Smooth muscle cell (in vitro differentiated cells): ENCODE data around the gene FBF1. TPM values are rescaled to one million over a fixed set of nuclear protein-coding genes. Genes with fewer than 3 reads are reported as not detected.

Experiments
- DNase-seq: peaks from one replicate; lab custom pipeline; 2025; ENCODE audit not compliant: unreplicated experiment; lab: John Stamatoyannopoulos, UW
- H2AFZ ChIP-seq: fragments of 200-600 bp; sonication (generic); 2 replicates; pipeline ENCODE4 v1.6.0; 2016; ENCODE audit warnings: antibody characterized with exemption, low read depth, mild to moderate bottlenecking
- H3F3A ChIP-seq: fragments of 200-600 bp; sonication (generic); 2 replicates; pipeline ENCODE4 v1.6.0; 2017; ENCODE audit warnings: antibody characterized with exemption, low read depth
- H3K27ac ChIP-seq: fragments of 200-600 bp; sonication (generic); 2 replicates; pipeline ENCODE4 v1.5.1; 2016; ENCODE audit warnings: low read depth, mild to moderate bottlenecking
- H3K27me3 ChIP-seq: fragments of 200-600 bp; sonication (generic); 2 replicates; pipeline ENCODE4 v1.6.1; 2016; ENCODE audit warnings: low read depth, mild to moderate bottlenecking
- H3K36me3 ChIP-seq: fragments of 200-600 bp; sonication (generic); 2 replicates; pipeline ENCODE4 v1.5.1; 2016; ENCODE audit warnings: low read depth
- H3K4me1 ChIP-seq: fragments of 200-600 bp; sonication (generic); 2 replicates; pipeline ENCODE4 v1.5.1; 2016; ENCODE audit warnings: low read depth
- H3K4me2 ChIP-seq: fragments of 200-600 bp; sonication (generic); 2 replicates; pipeline ENCODE4 v1.6.0; 2016; ENCODE audit warnings: mild to moderate bottlenecking
- H3K4me3 ChIP-seq: fragments of 200-600 bp; sonication (generic); 2 replicates; pipeline ENCODE4 v1.5.1; 2016; ENCODE audit warnings: mild to moderate bottlenecking
- H3K79me2 ChIP-seq: fragments of 200-600 bp; sonication (generic); 2 replicates; pipeline ENCODE4 v1.6.0; 2016; ENCODE audit warnings: low read depth, mild to moderate bottlenecking
- H3K9ac ChIP-seq: fragments of 200-600 bp; sonication (generic); 2 replicates; pipeline ENCODE4 v1.6.0; 2016; ENCODE audit warnings: low read depth
- H3K9me3 ChIP-seq: fragments of 200-600 bp; sonication (generic); replicated peaks from 2 replicates; pipeline ENCODE4 v1.5.1; 2016; ENCODE audit warnings: low read depth
- H4K20me1 ChIP-seq: fragments of 200-600 bp; sonication (generic); 2 replicates; pipeline ENCODE4 v1.6.0; 2016; ENCODE audit warnings: low read depth
- WGBS: methylation state at CpG from one replicate; pipeline ENCODE4 v1.1.7; 2016; ENCODE audit warnings: low lambda C conversion rate; 5-methylcytosine and 5-hydroxymethylcytosine counted together
- polyA plus RNA-seq: library from polyadenylated mRNA; unstranded; fragments of >200 nt; fragmentation: Nextera tagmentation; extraction: Ambion mirVana; gene quantifications from 2 replicates; pipeline ENCODE4 v1.2.1, GENCODE V29; 2016
- total RNA-seq: library from RNA; depleted of rRNA; stranded (reverse); fragments of >200 nt; gene quantifications from 2 replicates; pipeline ENCODE4 v1.2.3, GENCODE V29; 2014
- TF ChIP-seq, protein P1 (sequence below): fragments of 200-600 bp; sonication (generic); IDR thresholded peaks from 2 replicates; pipeline ENCODE4 v1.5.1; 2017; ENCODE audit warnings: borderline replicate concordance, mild to moderate bottlenecking, antibody characterized with exemption; ENCODE audit not compliant: insufficient read depth, poor library complexity, severe bottlenecking

The FBF1 gene
- total and polyA plus RNA-seq, 2 experiments from 2014 or later: 4.6 to 8.4 TPM

DNA sequence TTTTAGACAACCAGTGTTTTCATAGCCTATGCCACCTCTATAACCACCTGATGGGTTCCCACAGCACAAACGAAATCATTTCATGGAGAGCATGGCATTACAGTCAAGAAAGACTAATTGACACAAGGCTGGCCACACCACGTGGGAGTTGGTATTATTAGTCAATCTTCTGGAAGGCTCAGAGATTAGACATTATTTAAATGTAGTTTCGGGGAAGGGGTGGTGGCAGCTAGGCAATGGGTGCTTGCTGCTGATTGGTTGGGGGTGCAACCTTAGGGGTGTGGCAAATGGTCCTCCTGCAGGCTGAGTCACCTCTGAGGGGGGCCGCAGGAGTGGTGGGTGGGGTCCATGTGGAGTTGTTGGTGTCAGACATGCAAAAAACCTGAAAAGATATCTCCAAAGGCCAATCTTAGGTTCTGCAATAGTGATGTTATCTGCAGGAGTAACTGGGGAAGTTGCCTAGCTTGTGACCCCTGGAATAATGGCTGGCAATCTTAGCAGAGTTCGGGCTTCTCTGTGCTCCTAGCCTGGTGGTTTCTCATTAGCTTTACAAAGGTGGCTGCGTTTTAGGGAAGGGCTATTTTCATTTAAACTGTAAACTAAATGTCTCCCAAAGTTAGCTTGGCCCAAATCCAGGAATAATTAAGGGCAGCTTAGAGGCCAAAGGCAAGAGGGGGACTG lies 42.8 kb upstream of the FBF1 start:
- Histone ChIP-seq H3K9ac (no peak overlapping the region), H3K4me3 (no peak overlapping the region), H3K27me3 (no peaks in the 10 kb centered on the region), H3K4me1 (peaks cover 15% of the 10 kb centered on the region), H3F3A (peaks cover 23% of the 10 kb centered on the region), H3K9me3 (no peaks in the 10 kb centered on the region), H4K20me1 (no peaks in the 10 kb centered on the region), H2AFZ (no peak overlapping the region), H3K4me2 (peak overlapping the region; percentile 67), H3K79me2 (peaks cover 5% of the 10 kb centered on the region), H3K27ac (peak overlapping the region; percentile 100), H3K36me3 (no peaks in the 10 kb centered on the region)
- WGBS: 20% methylated on average over 6 of the region's 6 CpGs
- TF ChIP-seq, protein P1, sequence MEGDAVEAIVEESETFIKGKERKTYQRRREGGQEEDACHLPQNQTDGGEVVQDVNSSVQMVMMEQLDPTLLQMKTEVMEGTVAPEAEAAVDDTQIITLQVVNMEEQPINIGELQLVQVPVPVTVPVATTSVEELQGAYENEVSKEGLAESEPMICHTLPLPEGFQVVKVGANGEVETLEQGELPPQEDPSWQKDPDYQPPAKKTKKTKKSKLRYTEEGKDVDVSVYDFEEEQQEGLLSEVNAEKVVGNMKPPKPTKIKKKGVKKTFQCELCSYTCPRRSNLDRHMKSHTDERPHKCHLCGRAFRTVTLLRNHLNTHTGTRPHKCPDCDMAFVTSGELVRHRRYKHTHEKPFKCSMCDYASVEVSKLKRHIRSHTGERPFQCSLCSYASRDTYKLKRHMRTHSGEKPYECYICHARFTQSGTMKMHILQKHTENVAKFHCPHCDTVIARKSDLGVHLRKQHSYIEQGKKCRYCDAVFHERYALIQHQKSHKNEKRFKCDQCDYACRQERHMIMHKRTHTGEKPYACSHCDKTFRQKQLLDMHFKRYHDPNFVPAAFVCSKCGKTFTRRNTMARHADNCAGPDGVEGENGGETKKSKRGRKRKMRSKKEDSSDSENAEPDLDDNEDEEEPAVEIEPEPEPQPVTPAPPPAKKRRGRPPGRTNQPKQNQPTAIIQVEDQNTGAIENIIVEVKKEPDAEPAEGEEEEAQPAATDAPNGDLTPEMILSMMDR: no peak
- no peak for DNase-seq

- peaks cover 15% of the 10 kb centered on the region for H3K4me1 ChIP-seq
- H3F3A ChIP-seq: peaks cover 23% of the 10 kb centered on the region
- no peak overlapping the region for H2AFZ ChIP-seq
- no peaks in the 10 kb centered on the region for H3K9me3 ChIP-seq
- no peak overlapping the region for H3K4me3 ChIP-seq
- peaks cover 15% of the 10 kb centered on the region for H4K20me1 ChIP-seq
- H3K4me2 ChIP-seq: peak overlapping the region; percentile 85
- H3K27me3 ChIP-seq: no peaks in the 10 kb centered on the region
- 91% methylated on average over 7 of the region's 7 CpGs for WGBS
- H3K36me3 ChIP-seq: no peaks in the 10 kb centered on the region
- peaks cover 28% of the 10 kb centered on the region for H3K79me2 ChIP-seq
- peak overlapping the region; percentile 99 for H3K9ac ChIP-seq
- no peak for DNase-seq
- H3K27ac ChIP-seq: peak overlapping the region; percentile 100
- TF ChIP-seq, protein P1: no peak
These were observed 40.3 kb upstream of the FBF1 start for GRCh38 chr17:75981019-75981615.

DNA sequence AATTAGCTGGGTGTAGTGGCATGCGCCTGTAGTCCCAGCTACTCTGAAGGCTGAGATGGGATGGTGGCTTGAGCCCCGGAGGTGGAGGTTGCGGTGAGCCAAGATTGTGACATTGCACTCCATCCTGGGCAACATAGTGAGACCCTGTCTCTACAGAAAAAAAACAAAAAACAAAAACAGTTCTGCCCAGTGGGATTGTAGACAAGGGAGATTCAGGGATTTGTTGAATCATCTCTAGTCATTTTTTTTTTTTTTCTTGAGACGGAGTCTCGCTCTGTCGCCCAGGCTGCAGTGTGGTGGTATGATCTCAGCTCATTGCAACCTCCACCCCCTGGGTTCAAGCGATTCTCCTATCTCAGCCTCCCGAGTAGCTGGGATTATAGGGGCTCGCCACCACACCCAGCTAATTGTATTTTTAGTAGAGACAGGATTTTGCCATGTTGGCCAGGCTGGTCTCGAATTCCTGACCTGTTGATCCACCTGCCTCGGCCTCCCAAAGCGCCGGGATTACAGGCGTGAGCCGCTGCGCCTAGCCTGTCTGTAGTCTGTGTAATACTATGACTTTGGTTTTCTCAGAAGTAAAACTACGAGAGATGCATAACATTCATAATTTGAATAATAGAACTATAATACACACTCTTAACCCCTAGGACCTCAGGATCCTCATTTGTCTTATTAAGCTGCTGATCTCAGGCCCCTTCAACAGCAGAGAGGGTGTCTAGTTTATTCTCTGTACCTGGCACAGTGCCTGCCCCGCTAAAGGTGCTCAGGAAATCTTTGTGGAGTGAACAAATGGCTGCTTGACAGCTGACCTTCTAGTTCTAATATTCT lies 39.6 kb upstream of the FBF1 start:
- H3K27ac ChIP-seq: peak overlapping the region; percentile 100
- WGBS: 61% methylated on average over 18 of the region's 18 CpGs
- H3K4me3 ChIP-seq: peak overlapping the region; percentile 74
- H3K4me1 ChIP-seq: peaks cover 15% of the 10 kb centered on the region
- H2AFZ ChIP-seq: no peak overlapping the region
- H3K36me3 ChIP-seq: no peaks in the 10 kb centered on the region
- TF ChIP-seq, protein P1: no peak
- H4K20me1 ChIP-seq: peaks cover 22% of the 10 kb centered on the region
- H3K4me2 ChIP-seq: peak overlapping the region; percentile 85
- H3K9ac ChIP-seq: peak overlapping the region; percentile 99
- peaks cover 34% of the 10 kb centered on the region for H3K79me2 ChIP-seq
- DNase-seq: no peak
- no peaks in the 10 kb centered on the region for H3K27me3 ChIP-seq
- H3F3A ChIP-seq: peaks cover 23% of the 10 kb centered on the region
- H3K9me3 ChIP-seq: no peaks in the 10 kb centered on the region
